ENCODE results near the gene GCN1.
A peak's percentile ranks its signal among the peaks of the same experiment; 100 is the strongest.

GCN1 gene

DNA sequence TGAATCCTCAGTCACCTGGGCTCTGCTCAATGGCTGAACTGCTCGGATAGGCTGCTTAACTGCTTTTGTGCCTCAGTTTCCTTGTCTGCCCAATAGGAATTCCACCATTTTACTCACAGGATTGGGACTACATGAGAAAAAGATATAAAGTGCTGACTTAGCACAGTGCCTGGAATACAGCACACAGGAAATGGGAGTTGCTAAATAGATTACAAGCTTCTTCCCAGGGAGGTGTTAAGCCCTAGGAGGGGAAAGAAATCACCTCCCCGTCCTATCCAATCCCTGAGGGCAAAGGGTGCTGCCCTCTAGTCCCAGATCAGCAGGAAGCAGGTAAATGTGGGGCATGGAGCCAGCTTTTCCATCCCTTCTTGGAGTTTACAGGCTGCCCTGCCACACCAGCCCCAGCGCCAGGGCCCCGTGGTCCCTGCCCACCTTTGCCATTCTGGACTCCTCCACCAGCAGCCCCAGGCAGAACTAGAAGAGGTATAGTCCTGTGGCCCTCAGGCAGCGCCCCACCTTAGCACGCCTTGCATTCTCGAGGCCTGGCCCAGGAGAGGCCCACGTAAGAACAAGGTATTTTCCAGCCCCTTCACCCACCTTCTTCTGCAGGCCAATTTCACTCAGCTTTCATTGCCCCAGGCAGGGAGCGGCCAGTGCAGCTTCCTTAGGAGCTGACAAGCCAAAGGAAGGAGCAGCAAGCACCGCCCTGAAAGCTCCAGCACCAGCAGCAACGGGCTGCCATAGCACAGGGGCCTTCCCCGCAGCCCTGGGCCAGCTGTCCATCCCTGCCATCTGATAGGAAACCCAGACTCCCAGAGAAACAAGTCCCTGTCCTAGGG is 35.2 kb upstream of the GCN1 start:
- no peak for DNase-seq

- no peak for DNase-seq
Observed at GRCh38 chr12:120229071-120229486, 34.6 kb upstream of the GCN1 start.

DNA sequence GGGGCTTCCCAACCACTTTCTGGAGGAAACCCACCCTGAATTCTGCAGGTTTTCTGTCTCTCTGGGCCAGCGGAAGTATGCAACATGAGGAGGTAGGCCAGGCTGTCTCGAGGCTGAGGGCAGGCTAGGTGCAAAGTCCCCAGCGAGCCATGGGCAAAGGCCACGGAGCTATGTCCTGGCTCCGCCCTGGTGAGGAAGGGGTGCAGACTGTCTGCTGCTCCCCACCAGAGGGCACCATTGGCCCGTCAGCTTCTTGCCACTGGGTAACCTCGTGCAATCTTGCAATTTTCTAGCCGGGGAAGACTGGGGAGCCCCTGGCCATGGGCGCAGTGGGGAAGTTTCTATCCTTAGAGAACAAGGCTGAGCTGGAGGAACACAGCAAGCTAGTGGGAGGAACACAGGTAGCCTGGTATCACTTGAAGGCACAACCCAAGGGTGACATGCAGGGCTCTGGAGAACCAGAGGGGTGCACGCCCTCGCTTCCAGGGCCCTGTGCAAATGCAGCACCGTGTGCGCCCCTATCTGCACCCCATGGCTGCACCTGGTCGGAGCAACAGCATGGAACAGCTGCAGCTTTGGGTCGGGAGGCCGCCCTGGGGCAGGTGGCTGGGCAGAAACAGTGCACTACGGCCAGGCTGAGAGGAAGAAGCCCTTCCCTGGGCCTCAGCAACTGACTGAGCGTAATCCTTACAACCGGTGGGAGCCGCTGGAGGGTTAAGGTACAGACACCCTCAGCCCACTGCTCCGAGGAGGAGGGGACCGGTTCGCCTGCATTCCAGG is 34.0 kb upstream of the GCN1 start:
- DNase-seq, result peak; percentile 63

DNA sequence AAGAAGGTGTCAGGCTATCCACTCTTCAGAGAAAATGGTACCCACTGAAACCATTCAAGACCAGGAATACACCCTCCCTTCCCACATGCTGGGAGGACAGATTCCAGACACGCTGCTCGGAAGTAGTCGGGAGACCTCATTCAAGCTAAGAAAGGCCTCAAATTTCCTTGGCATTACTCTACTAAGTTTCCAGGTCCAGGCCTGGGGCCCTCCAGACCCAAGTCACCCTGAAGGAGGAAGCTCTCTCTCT is 33.5 kb upstream of the GCN1 start:
- no peak for DNase-seq

DNA sequence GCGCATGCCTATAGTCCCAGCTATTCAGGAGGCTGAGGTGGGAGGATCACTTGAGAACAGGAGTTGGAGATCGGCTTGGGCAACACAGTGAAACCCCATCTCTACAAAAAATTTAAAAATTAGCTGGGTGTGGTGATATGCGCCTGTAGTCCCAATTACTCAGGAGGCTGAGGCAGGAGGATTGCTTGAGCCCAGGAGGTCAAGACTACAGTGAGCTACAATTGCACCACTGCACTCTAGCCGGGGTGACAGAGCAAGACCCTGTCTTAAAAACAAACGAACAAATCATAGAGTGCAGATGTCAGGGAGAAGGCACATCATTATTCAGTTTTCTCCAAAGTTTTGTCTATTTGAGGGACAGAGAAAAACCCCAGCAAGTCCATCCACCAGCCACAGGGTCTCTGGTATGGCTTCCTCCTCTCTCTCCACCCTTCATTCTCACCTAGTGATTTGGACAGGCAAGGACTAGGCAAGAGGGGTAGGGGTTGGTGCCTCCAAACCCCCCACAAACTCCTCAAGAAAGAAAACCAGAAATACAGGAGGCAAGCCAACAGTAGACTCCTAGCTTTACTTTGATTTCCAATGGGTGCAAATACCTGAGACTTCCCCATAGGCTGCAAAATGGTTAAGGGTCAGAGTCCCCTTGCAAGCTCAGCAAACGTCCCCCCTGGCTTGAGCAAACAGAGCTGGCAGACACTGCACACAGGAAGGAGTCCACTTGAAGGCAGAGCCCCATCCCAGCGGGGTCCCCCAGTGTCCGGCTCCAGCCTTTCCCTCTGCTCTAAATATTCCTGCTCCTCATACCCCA is 32.9 kb upstream of the GCN1 start:
- DNase-seq, result no peak

GRCh38 chr12:120225852-120226640 is 31.5 kb upstream of the GCN1 start:
- DNase-seq, result peak; percentile 90

DNA sequence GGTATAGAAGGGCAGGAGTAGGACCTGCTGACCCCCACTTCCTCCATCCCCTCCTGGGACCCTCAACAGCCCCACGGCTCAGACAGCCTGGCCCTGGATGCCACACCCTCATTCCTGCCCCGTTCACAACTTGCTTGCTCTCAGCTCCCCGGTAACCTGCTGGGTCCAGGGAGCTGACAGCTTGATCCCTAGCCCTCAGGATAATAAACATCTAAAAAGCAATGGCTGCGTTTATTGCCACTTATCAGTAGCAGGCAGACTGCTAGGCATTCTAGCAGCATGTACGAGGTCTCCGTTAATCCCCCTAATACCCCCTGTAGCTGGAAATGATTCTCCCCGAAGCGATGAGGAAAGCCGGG is 30.7 kb upstream of the GCN1 start:
- DNase-seq, result no peak

- DNase-seq, result no peak
Observed at GRCh38 chr12:120224304-120225199, 30.0 kb upstream of the GCN1 start.

DNA sequence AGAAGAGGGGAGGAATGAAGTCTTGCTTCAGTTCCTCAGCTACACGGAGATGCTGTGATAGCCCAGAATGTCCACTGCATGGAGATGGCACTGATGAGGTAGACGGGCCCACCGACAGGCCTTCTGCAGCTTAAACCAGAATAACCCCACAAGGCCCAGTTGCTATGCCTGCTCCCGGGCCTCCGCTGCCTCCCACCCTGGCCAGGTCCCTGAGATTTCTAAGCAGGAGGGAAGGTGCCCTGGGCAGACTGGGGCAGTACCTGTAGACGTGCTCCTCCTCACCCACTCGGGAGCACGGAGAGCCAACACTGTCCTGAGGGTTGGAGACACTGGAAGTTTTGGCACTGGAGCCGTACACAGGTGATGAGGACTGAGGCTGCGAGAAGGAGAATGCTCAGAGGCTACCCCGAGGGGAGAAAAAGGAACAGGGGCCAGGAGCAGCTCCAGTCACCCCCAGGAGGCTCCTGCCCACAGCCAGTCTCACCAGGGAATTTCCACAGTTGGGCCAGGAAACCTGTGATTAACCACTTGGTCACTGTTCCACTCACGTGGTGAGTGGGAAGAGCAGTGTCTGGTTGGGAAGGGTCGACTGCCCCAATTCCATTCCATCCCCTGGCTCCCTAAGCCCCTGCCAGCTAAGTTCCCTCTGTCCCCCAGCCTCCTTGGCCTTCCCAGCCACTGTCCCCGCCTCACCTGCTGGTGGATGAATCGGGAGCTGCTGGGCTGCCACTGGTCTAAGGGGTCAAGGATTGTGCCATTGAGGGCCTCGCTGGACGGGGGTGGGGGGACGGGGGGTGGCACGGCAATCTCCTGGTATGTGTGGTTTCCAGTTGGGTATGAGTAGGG is 29.2 kb upstream of the GCN1 start:
- DNase-seq, result no peak

GRCh38 chr12:120222288-120222832 is 27.8 kb upstream of the GCN1 start:
- DNase-seq, result no peak

GRCh38 chr12:120221576-120221900 is 27.0 kb upstream of the GCN1 start:
- no peak for DNase-seq

GRCh38 chr12:120220838-120221575 is 26.5 kb upstream of the GCN1 start:
- DNase-seq, result no peak

DNA sequence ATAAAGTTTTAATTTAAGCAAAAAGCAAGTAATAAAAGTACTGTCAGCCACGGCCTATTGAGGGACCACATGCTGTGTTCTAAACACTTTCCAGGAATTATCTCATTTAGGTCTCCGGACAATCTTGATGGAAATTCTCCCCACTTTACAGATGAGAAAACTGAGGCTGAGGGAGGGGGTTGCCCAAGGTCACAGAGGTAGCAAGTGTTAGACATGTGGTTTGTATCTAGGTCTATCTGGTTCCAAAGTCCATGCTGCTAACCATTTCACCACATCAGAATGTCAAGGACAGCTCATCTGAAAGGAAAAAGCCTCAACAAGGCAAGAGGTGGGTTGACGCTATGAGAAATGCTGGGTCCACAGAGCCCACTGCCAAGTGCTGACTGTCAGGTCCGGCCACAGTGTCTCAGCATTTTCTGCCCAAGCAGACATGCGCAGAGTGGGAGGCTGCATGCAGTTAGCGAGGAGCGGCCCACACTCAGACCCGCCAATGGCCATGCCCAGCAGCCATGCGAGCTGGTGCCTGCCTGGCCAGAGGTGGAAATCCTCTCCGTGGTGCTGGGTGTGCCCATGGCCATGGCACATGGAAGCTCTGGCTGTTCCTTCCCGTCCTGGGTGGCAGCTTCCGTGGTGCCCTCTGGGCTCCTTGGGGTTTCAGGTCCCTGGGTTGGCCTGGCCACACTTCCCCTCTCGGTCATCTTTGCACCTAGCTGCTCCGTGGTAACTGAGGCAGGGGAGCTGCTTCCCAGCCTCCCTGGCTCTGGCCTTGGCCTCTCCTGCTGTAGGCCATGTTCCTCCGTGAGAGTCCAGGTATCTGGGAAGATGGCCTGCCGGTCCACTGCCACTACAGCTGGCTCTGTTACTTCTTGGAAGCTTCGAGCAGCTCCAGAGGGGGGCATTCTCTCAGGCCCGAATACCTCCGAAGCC is 24.4 kb upstream of the GCN1 start:
- no peak for DNase-seq

DNA sequence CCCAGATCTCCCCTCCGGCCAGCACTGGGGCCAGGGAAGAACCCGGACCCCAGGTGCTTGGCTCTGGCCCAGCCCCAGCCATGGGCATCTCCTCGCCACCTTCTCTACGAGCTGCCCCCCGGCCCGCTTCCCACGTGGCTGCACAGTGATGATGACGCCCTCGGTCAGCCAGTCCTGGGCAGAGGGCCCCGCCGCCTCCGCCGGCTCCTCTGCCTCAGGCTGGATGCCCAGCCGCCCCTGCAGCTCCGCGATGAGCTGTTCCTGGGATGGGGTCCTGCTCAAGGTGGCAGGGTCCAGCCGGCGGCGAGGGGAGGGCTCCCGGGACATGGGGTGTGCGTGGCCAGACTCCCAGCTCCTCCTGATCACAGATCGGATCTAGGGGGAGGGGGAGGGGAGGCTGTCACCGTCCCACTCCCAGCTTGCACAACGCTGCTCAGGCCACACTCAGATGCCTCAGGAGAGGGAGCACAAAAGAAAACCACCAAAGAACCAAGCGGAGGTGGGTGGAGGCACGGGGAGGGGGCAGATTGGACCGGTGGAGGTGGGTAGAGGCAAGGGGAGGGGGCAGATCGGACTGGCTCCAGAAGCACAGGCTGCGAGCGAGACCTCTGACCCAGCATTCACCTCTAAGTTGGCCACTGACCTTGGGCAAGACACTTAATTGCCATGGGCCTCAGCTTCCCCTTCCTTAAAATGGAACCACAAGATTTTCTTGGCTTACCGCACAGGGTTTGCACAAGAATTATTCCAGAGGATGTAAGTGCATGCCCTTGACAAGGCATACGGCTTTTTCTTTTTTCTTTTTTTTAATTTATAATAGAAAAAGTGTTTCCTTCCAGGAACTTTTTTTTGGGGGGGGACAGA is 22.5 kb upstream of the GCN1 start:
- no peak for DNase-seq

GRCh38 chr12:120215766-120216735 is 21.5 kb upstream of the GCN1 start:
- no peak for DNase-seq

DNA sequence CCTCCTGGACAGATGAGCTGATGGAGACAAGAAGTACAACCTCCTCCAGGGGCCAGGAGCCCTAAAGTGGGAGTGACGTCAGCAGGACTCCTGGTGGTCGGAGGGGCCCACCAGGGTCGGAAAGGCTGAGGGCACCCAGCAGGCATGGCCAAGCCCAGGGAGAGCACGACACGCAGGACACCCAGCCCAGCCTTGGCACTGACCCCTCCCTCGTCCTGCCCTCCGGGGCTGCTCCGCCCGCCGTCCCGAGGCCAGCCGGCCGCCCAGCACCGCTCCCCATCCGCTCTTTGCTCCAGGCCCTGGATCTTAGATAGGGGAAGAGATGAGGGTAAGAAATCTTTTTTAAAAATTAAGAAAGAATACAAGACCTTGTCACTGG is 20.8 kb upstream of the GCN1 start:
- DNase-seq, result no peak

All from DMS153 (cell line).